A549 (cell line): Measurements from ENCODE around the gene SIGLEC1.

Experiments used
- CTCF ChIP-seq: fragments of >200 bp; sonication (Bioruptor Twin); formaldehyde crosslinking; IDR thresholded peaks from 3 replicates; pipeline ENCODE4 v1.5.1; 2016
- TP53 ChIP-seq: fragments of 250-450 bp; sonication (Bioruptor Pico); IDR thresholded peaks from 2 replicates; pipeline ENCODE4 v1.5.0; 2021; ENCODE audit warnings: mild to moderate bottlenecking, moderate library complexity

GRCh38 chr20:3696745-3697587 is 15.4 kb downstream of the SIGLEC1 start:
- TF ChIP-seq TP53 (CRISPR knock-in tag), result no peak
- no peak for TF ChIP-seq CTCF
